ENCODE data around the gene RPS5. TPM values are rescaled to one million over a fixed set of nuclear protein-coding genes. Genes with fewer than 3 reads are reported as not detected.
"Not testable (repeated sequence)": the region's sequence is repeated elsewhere in the genome, so short reads cannot be mapped to it uniquely, and the experiment has no call there.

Gene RPS5
- total RNA-seq, 2 donors from 2014 or later, result 1,184 to 2,289 TPM

DNA sequence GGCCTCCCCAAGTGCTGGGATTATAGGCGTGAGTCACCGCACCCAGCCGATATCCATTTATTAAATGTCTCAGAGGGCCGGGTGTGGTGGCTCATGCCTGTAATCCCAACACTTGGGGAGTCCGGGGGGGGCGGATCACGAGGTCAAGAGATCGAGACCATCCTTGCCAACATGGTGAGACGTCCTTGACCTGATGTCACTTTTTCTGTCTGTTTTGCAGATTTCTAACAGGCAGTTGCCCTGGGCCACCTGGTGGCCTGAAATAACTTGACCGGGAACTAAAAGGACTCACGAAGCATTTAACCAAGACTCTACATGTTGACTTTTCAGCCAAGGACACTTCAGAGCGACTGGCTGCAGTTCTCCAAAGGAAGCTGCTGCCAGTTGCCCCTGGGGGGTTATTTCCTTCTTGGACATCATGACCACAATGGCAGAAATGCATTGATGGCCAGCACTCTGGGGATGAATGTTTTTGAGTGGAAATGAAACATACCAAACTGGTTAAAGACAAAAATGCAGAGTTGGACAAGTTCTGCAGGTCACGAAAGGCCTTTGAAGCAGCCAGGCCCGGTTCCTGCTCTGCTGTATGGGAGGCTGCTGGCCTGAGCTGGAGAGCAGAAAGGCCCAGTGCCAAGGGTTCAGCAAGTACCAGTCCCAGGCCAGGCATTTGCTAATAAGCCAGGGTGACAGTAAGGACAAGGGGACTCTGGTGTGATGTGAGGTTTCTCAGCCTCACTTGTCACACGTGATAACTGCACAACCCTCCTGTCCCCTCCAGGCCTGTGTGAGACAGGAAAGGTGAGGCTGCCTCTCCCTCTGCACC is 14.5 kb upstream of the RPS5 start:
- intact Hi-C loops (cut with DNase I), result no loop called here
- DNase-seq (ENCODE audit: low spot score), result no peak
- H3K4me1 ChIP-seq (replicated peaks), result no peaks in the 10 kb centered on the region
- H3K27ac ChIP-seq, result no peak overlapping the region
- no peak overlapping the region for H3K4me3 ChIP-seq
- no peaks in the 10 kb centered on the region for H3K36me3 ChIP-seq
- TF ChIP-seq CTCF (IDR thresholded peaks at IDR 0.05) (no peak), POLR2A (IDR thresholded peaks at IDR 0.05) (no peak), POLR2AphosphoS5 (IDR thresholded peaks at IDR 0.05) (no peak)
- WGBS, result 75% methylated on average over 15 of the region's 15 CpGs
- H3K9me3 ChIP-seq, result no peaks in the 10 kb centered on the region
- H3K27me3 ChIP-seq (replicated peaks; ENCODE audit: insufficient read depth), result no peaks in the 10 kb centered on the region

DNA sequence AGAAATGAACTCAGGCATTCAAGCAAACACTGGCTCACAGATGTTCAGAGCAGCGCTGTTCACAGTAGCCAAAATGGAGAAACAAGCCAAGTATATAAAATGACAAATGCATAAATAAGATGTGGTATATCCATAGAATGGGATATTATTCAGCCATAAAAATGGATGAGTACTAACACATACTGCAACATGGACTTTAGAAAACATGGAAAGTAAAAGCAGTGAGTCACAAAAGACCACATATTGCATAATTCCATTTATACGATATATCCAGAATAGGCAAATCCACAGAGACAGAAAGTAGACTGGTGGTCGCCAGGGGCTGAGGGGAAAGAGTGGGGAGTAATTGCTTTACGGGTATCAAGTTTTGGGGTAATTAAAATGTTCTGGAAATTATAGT is 12.9 kb upstream of the RPS5 start:
- intact Hi-C loops (cut with DNase I), result no loop called here
- WGBS, result 89% methylated on average over 4 of the region's 4 CpGs
- H3K4me1 ChIP-seq (replicated peaks), result no peaks in the 10 kb centered on the region
- H3K27ac ChIP-seq, result no peak overlapping the region
- no peak for DNase-seq (ENCODE audit: low spot score)
- no peaks in the 10 kb centered on the region for H3K36me3 ChIP-seq
- H3K9me3 ChIP-seq, result no peaks in the 10 kb centered on the region
- H3K4me3 ChIP-seq, result no peak overlapping the region
- no peak for TF ChIP-seq POLR2AphosphoS5 (IDR thresholded peaks at IDR 0.05)
- TF ChIP-seq CTCF (IDR thresholded peaks at IDR 0.05), result no peak
- no peaks in the 10 kb centered on the region for H3K27me3 ChIP-seq (replicated peaks; ENCODE audit: insufficient read depth)

GRCh38 chr19:58376724-58377123 is 10.3 kb upstream of the RPS5 start:
- H3K4me3 ChIP-seq; H3K27me3 ChIP-seq (replicated peaks; ENCODE audit: insufficient read depth); H3K9me3 ChIP-seq; H3K36me3 ChIP-seq; H3K4me1 ChIP-seq (replicated peaks); intact Hi-C loops (cut with DNase I); H3K27ac ChIP-seq; DNase-seq (ENCODE audit: low spot score): not testable (repeated sequence)
- WGBS, result 86% methylated on average over 7 of the region's 7 CpGs

DNA sequence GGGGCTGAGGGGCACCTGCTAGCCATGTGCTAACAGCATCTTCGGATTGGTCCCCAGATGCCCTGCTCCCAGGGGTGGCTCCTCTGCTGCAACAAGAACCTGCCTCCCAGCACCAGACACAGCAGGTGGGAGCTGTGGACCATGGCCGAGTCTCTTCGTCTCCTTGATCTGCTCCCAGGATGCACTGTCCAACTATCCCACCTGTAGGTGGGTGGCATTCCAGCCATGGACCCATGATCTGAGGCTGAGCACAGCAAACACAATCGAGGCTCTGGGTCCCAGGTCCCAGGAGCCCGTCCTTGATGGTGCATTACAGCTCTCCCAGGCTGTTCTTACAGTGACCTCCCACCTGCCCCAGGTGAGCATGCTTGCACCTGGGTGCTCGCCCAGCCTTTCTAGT is 7.8 kb upstream of the RPS5 start:
- TF ChIP-seq CTCF (IDR thresholded peaks at IDR 0.05), result no peak
- TF ChIP-seq POLR2AphosphoS5 (IDR thresholded peaks at IDR 0.05), result no peak
- no peak for TF ChIP-seq POLR2A (IDR thresholded peaks at IDR 0.05)
- intact Hi-C loops (cut with DNase I), result no loop called here
- Histone ChIP-seq H3K4me1 (replicated peaks) (peaks cover 4% of the 10 kb centered on the region), H3K4me3 (no peak overlapping the region), H3K36me3 (no peaks in the 10 kb centered on the region), H3K27ac (no peak overlapping the region), H3K9me3 (no peaks in the 10 kb centered on the region), H3K27me3 (replicated peaks; ENCODE audit: insufficient read depth) (no peaks in the 10 kb centered on the region)
- 93% methylated on average over 5 of the region's 6 CpGs for WGBS
- DNase-seq (ENCODE audit: low spot score), result no peak

DNA sequence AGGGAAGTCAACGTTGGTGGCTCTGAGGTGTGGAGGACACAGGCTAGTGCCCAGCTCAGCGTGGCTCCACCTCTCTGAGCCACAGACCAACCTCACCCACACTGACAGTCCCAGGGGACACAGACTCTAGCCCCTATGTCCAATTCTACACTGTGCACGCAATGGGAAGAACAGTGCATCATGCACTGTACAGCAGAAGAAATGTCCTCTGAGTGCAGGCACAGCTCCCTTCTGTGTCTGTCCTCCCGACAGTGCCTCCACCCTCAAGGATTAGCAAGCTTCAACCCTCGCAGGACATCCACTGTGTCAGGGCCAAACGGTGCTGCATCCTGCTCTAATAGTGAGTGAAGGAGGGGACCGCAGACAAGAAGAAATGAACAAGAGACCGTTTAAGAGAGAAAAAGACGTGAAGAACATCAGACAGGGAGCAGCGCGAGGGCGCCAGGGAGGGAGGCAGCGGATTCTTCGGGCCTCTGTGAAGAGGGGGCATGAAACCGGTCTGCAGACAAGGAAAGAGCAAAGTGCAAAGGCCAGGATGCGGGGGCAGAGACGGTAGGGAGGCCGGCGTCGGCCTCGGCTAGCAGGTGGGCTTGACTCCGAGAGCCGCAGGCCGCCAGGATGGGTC is 6.9 kb upstream of the RPS5 start:
- Histone ChIP-seq H3K27me3 (replicated peaks; ENCODE audit: insufficient read depth) (no peaks in the 10 kb centered on the region), H3K4me3 (peak overlapping the region; percentile 87), H3K4me1 (replicated peaks) (peaks cover 4% of the 10 kb centered on the region), H3K9me3 (no peaks in the 10 kb centered on the region), H3K27ac (peak overlapping the region; percentile 95 to 97), H3K36me3 (no peaks in the 10 kb centered on the region)
- 4% methylated on average over 24 of the region's 24 CpGs for WGBS
- intact Hi-C loops (cut with DNase I), result loop anchor here (2.0 kb wide), 1 partner anchor 53 kb away; the partner anchor contains the start of gene ZSCAN22
- no peak for TF ChIP-seq POLR2AphosphoS5 (IDR thresholded peaks at IDR 0.05)
- no peak for TF ChIP-seq CTCF (IDR thresholded peaks at IDR 0.05)
- TF ChIP-seq POLR2A (IDR thresholded peaks at IDR 0.05), result no peak
- no peak for DNase-seq (ENCODE audit: low spot score)

Data from prostate gland (tissue), 2 donors.